HepG2 (cell line): ENCODE measurements around the gene ZBTB20. TPM values are rescaled to one million over a fixed set of nuclear protein-coding genes. Genes with fewer than 3 reads are reported as not detected.

Experiments used
- ATAC-seq: fragments of 200-7000 bp; cut with Tn5 transposase; 3 replicates; pipeline ENCODE4 v1.9.1; 2020; ENCODE audit warnings: mild to moderate bottlenecking, moderate library complexity
- BruUV-seq: library from RNA; stranded (reverse); fragments of 400-500 nt; replicated peaks from 2 replicates; lab custom pipeline; 2021; lab: Mats Ljungman, UMichigan
- CTCF ChIA-PET: fragments of 300-600 bp; formaldehyde crosslinking; extraction: SDS; loops from one replicate; lab custom pipeline; 2021; ENCODE audit warnings: low total read pairs, inconsistent platforms, low intra/inter-chr PET ratio; lab: Yijun Ruan, JAX
- POLR2A ChIA-PET: fragments of 350-600 bp; sonication (Branson Sonifier 250); formaldehyde crosslinking; loops from one replicate; lab custom pipeline; 2020; ENCODE audit warnings: antibody characterized with exemption, inconsistent platforms; lab: Yijun Ruan, JAX
- DNase-seq: peaks from one replicate; pipeline ENCODE4 v3.0.0-alpha.2; 2015; ENCODE audit warnings: low spot score
- FAIRE-seq: peaks from 3 replicates; lab custom pipeline; 2011; peaks lifted over from hg19 to GRCh38; lab: Jason Lieb, UNC
- H2AFZ ChIP-seq: one replicate; pipeline ENCODE4 v1.6.1; 2011; ENCODE audit warnings: low read length, inconsistent platforms
- H3K27ac ChIP-seq: fragments of 300-600 bp; 3 replicates; pipeline ENCODE4 v1.8.0; 2011; ENCODE audit warnings: mixed run types, mild to moderate bottlenecking, mixed read lengths, low read length, inconsistent platforms; ENCODE audit not compliant: insufficient read depth; ENCODE audit errors: extremely low read length
- H3K27me3 ChIP-seq, 2 experiments: fragments of 200-600 bp in 1 of 2; 2 replicates in 1 of 2; 3 replicates in 1 of 2; pipeline versions ENCODE4 v1.6.0 to v1.8.0; 2011; ENCODE audit warnings: low read length in 2 of 2, mild to moderate bottlenecking in 2 of 2, moderate library complexity in 2 of 2, inconsistent platforms in 1 of 2; ENCODE audit not compliant: insufficient read depth in 2 of 2, control insufficient read depth in 1 of 2
- H3K36me3 ChIP-seq, 2 experiments: fragments of 200-600 bp in 1 of 2; replicated peaks in 1 of 2; 2 replicates in 1 of 2; 3 replicates in 1 of 2; pipeline versions ENCODE4 v1.5.1 to v1.8.0; 2011; ENCODE audit warnings: low read length in 2 of 2, inconsistent platforms in 1 of 2; ENCODE audit not compliant: insufficient read depth in 2 of 2, control insufficient read depth in 1 of 2
- H3K4me1 ChIP-seq: 2 replicates; pipeline ENCODE4 v1.5.1; 2012; ENCODE audit warnings: low read length, inconsistent platforms; ENCODE audit not compliant: insufficient read depth
- H3K4me2 ChIP-seq: 2 replicates; pipeline ENCODE4 v1.6.0; 2011; ENCODE audit warnings: low read depth, low read length, inconsistent platforms
- H3K4me3 ChIP-seq, 3 experiments: fragments of 200-600 bp in 1 of 3; sonication (generic), shearing (Covaris generic) in 1 of 3; replicated peaks in 1 of 3; 2 replicates each; pipeline ENCODE4 v1.5.1; 2011 to 2016; ENCODE audit warnings: low read length in 3 of 3, inconsistent platforms in 2 of 3, low read depth in 2 of 3, mild to moderate bottlenecking in 2 of 3, control low read depth in 1 of 3, mixed read lengths in 1 of 3; ENCODE audit not compliant: insufficient read depth in 1 of 3
- H3K79me2 ChIP-seq: one replicate; pipeline ENCODE4 v1.6.1; 2011; ENCODE audit warnings: low read length, inconsistent platforms; ENCODE audit not compliant: insufficient read depth
- H3K9ac ChIP-seq: 2 replicates; pipeline ENCODE4 v1.6.0; 2011; ENCODE audit warnings: mild to moderate bottlenecking, low read depth, low read length, inconsistent platforms; ENCODE audit not compliant: insufficient read depth
- H3K9me3 ChIP-seq: 2 replicates; pipeline ENCODE4 v1.5.1; 2012; ENCODE audit warnings: mild to moderate bottlenecking, low read length
- H4K20me1 ChIP-seq: 2 replicates; pipeline ENCODE4 v1.6.0; 2011; ENCODE audit warnings: inconsistent platforms, mild to moderate bottlenecking, low read length, moderate library complexity; ENCODE audit not compliant: insufficient read depth
- ARNT2 ChIP-seq: sonication (generic); formaldehyde crosslinking; IDR thresholded peaks from 2 replicates; pipeline ENCODE4 v1.8.0; 2022; ENCODE audit warnings: mild to moderate bottlenecking, low read depth, missing genetic modification reagents, moderate library complexity
- FOXK1 ChIP-seq: sonication (generic); formaldehyde crosslinking; IDR thresholded peaks from 2 replicates; pipeline ENCODE4 v1.4.0; 2020; ENCODE audit warnings: low read depth, missing genetic modification reagents, borderline replicate concordance
- GABPA ChIP-seq, 2 experiments: IDR thresholded peaks; 2 replicates each; pipeline ENCODE4 v1.6.1; 2011 to 2016; ENCODE audit warnings: low read depth in 2 of 2, low read length in 1 of 2, missing biosample characterization in 1 of 2, missing genetic modification characterization in 1 of 2
- MAF1 ChIP-seq: sonication (generic); formaldehyde crosslinking; IDR thresholded peaks from 2 replicates; pipeline ENCODE4 v1.5.0; 2020; ENCODE audit warnings: missing genetic modification reagents, borderline replicate concordance
- MTA1 ChIP-seq: sonication (generic); formaldehyde crosslinking; IDR thresholded peaks from 2 replicates; pipeline ENCODE4 v1.4.0; 2020; ENCODE audit warnings: missing genetic modification reagents, mild to moderate bottlenecking, borderline replicate concordance
- MYC ChIP-seq: sonication (generic); formaldehyde crosslinking; IDR thresholded peaks from 2 replicates; pipeline ENCODE4 v1.9.0; 2021; ENCODE audit warnings: missing genetic modification reagents, borderline replicate concordance
- PLRG1 ChIP-seq: fragments of 450-650 bp; conservative IDR thresholded peaks from 2 replicates; pipeline ENCODE4 v1.6.1; 2016
- SOX6 ChIP-seq, 2 experiments: fragments of 450-650 bp in 1 of 2; sonication (generic) in 1 of 2; formaldehyde crosslinking in 1 of 2; IDR thresholded peaks; 2 replicates each; pipeline versions ENCODE4 v1.4.0 to v1.6.1; 2017 to 2020; ENCODE audit warnings: antibody characterized with exemption in 1 of 2, mild to moderate bottlenecking in 1 of 2, missing genetic modification reagents in 1 of 2
- SP2 ChIP-seq: sonication (generic); formaldehyde crosslinking; IDR thresholded peaks from 2 replicates; pipeline ENCODE4 v1.5.1; 2020; ENCODE audit warnings: mild to moderate bottlenecking, missing genetic modification reagents
- SP4 ChIP-seq: sonication (generic); formaldehyde crosslinking; IDR thresholded peaks from 2 replicates; pipeline ENCODE4 v1.8.1; 2023; ENCODE audit warnings: mild to moderate bottlenecking, missing genetic modification reagents
- TBP ChIP-seq: sonication (generic); formaldehyde crosslinking; IDR thresholded peaks from 2 replicates; pipeline ENCODE4 v1.5.0; 2020; ENCODE audit warnings: missing genetic modification reagents
- TOE1 ChIP-seq: sonication (generic); formaldehyde crosslinking; IDR thresholded peaks from 2 replicates; pipeline ENCODE4 v1.4.0; 2020; ENCODE audit warnings: mild to moderate bottlenecking, missing genetic modification reagents
- ZBTB20 ChIP-seq: sonication (generic); formaldehyde crosslinking; IDR thresholded peaks from 2 replicates; pipeline ENCODE4 v1.8.1; 2023; ENCODE audit warnings: missing genetic modification reagents, low read depth, mild to moderate bottlenecking, borderline replicate concordance
- ZFYVE20 ChIP-seq: sonication (generic); formaldehyde crosslinking; IDR thresholded peaks from 2 replicates; pipeline ENCODE4 v1.8.0; 2023; ENCODE audit warnings: low read depth, mild to moderate bottlenecking, moderate library complexity, missing genetic modification reagents, borderline replicate concordance
- ZNF282 ChIP-seq: fragments of 450-650 bp; IDR thresholded peaks from 2 replicates; pipeline ENCODE4 v1.6.1; 2018; ENCODE audit not compliant: partially characterized antibody
- ZNF781 ChIP-seq: sonication (generic); formaldehyde crosslinking; IDR thresholded peaks from 2 replicates; pipeline ENCODE4 v1.5.1; 2020; ENCODE audit warnings: borderline replicate concordance, mild to moderate bottlenecking, missing genetic modification reagents; ENCODE audit errors: not compliant biosample characterization
- ZNF883 ChIP-seq: sonication (generic); formaldehyde crosslinking; IDR thresholded peaks from 2 replicates; pipeline ENCODE4 v1.5.1; 2020; ENCODE audit warnings: mild to moderate bottlenecking, missing genetic modification reagents; ENCODE audit errors: not compliant biosample characterization
- WGBS: methylation state at CpG from one replicate; pipeline ENCODE4 v1.1.6; 2017; ENCODE audit warnings: low lambda C conversion rate; 5-methylcytosine and 5-hydroxymethylcytosine counted together
- in situ Hi-C: cut with HindIII; loops from 2 replicates; pipeline ENCODE4 v1.10.0; 2017; ENCODE audit warnings: low pct_unique_long_range_greater_than_20kb; ENCODE audit not compliant: extremely low pct_ligation_motif_present
- intact Hi-C: fragments of 100-400 bp; cut with micrococcal nuclease; formaldehyde crosslinking; loops from one replicate; pipeline ENCODE4 v1.10.0; 2022; ENCODE audit not compliant: unreplicated experiment
- polyA plus RNA-seq, 8 experiments: library from polyadenylated mRNA; depleted of rRNA in 3 of 8; stranded (reverse) in 7 of 8; unstranded in 1 of 8; fragments of >200 nt; fragmentation: Illumina TruSeq in 4 of 8; extraction: Trizol in 4 of 8; gene quantifications; 2 replicates each; pipeline versions ENCODE4 v1.2.1 to v1.2.3, GENCODE V29; 2011 to 2016; ENCODE audit warnings: low read depth in 4 of 8, missing spikeins in 1 of 8, mixed read lengths in 1 of 8; ENCODE audit not compliant: insufficient read depth in 1 of 8
- total RNA-seq, 5 experiments: library from RNA; depleted of rRNA; stranded (reverse); fragments of >200 nt; fragmentation: Illumina TruSeq; extraction: Trizol; gene quantifications; 2 replicates each; pipeline ENCODE4 v1.2.3, GENCODE V29; 2016; ENCODE audit warnings: low read depth in 1 of 5
- TF ChIP-seq, protein P1 (sequence below): sonication (generic); formaldehyde crosslinking; IDR thresholded peaks from 2 replicates; pipeline ENCODE4 v1.5.1; 2020; ENCODE audit warnings: mild to moderate bottlenecking, missing genetic modification reagents

ZBTB20 gene
- total and polyA plus RNA-seq, 2 of the 13 experiments (the other 11 are each of a cell fraction or from before 2014, with no cell fraction given): 1.9 to 8.8 TPM

DNA sequence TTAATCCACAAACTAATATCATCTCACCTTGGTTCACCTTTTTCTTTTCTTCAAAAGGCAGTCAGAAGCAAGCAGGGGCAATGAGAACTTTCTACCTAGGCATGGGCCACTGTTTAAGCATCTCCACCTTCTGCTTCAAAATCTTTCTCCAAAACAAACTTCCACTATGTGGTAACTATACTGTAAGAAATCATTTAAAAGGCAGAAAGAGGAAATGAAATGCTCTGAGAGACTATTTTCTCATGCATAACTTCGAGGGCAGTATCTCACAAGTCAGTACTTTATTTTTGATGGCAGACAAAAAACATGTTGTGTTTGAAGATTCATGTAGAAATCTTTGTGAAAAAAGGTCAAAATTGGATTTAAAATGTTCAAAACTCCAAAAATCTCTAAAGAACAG lies 419.7 kb downstream of the ZBTB20 start (continued):
- TF ChIP-seq GABPA (IDR thresholded peaks at IDR 0.05; ENCODE audit: low read depth, low read length): no peak
- no peak for TF ChIP-seq GABPA (CRISPR knock-in tag; IDR thresholded peaks at IDR 0.05; ENCODE audit: low read depth)
- no peak for TF ChIP-seq MAF1 (CRISPR knock-in tag)
- TF ChIP-seq TBP (CRISPR knock-in tag): no peak
- no peak for TF ChIP-seq ZBTB20
- no peak for TF ChIP-seq SP2 (CRISPR knock-in tag)
- no peak for TF ChIP-seq ZFYVE20 (CRISPR knock-in tag)
- no peak for TF ChIP-seq TOE1
- no peak for TF ChIP-seq SOX6 (IDR thresholded peaks at IDR 0.05)
- no peak for TF ChIP-seq SOX6 (CRISPR knock-in tag; IDR thresholded peaks at IDR 0.05)

DNA sequence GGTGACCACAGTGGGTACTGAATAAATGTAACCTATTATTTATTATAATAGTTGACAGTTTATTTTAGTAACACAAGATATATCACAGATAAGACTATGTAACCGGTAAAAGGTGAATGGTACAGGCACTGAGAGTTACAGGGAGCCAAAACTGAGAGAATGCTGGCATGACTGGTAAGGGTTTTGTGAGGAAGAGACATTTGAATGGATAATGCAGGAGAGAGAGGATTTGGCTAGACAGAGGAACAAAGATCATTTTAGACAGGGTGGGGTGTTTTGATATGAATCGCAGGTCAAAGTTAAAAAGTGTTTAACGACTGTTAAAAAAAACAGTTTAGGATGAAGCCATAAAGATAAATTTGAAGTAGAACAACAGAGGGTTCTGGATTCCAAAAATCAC lies 421.1 kb downstream of the ZBTB20 start:
- no TSS peak for BruUV-seq
- no peak for ATAC-seq
- intact Hi-C loops: no loop called here
- TF ChIP-seq SP4 (CRISPR knock-in tag): no peak
- no peak for TF ChIP-seq ZNF282
- TF ChIP-seq, protein P1, sequence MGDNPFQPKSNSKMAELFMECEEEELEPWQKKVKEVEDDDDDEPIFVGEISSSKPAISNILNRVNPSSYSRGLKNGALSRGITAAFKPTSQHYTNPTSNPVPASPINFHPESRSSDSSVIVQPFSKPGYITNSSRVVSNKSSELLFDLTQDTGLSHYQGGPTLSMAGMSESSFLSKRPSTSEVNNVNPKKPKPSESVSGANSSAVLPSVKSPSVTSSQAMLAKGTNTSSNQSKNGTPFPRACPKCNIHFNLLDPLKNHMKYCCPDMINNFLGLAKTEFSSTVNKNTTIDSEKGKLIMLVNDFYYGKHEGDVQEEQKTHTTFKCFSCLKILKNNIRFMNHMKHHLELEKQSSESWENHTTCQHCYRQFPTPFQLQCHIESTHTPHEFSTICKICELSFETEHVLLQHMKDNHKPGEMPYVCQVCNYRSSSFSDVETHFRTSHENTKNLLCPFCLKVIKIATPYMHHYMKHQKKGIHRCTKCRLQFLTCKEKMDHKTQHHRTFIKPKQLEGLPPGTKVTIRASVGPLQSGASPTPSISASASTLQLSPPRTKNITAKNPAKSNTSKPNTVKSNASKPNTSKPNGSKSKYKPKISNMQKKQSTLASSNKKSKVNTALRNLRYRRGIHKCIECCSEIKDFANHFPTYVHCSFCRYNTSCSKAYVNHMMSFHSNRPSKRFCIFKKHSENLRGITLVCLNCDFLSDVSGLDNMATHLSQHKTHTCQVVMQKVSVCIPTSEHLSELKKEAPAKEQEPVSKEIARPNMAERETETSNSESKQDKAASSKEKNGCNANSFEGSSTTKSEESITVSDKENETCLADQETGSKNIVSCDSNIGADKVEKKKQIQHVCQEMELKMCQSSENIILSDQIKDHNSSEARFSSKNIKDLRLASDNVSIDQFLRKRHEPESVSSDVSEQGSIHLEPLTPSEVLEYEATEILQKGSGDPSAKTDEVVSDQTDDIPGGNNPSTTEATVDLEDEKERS: no peak
- TF ChIP-seq MTA1 (CRISPR knock-in tag): no peak
- TF ChIP-seq PLRG1: no peak
- TF ChIP-seq ARNT2 (CRISPR knock-in tag): no peak
- TF ChIP-seq MYC: no peak
- TF ChIP-seq ZNF781 (CRISPR knock-in tag): no peak
- no peak for TF ChIP-seq FOXK1 (CRISPR knock-in tag)
- no peak for TF ChIP-seq ZNF883 (CRISPR knock-in tag)

More for the DNA sequence above, 421.1 kb downstream of the ZBTB20 start:
- H3K27me3 ChIP-seq: no peaks in the 10 kb centered on the region
- WGBS: 43% methylated on average over 3 of the region's 3 CpGs
- H2AFZ ChIP-seq: no peak overlapping the region
- DNase-seq: no peak
- H3K4me1 ChIP-seq: peaks cover 32% of the 10 kb centered on the region
- H3K4me2 ChIP-seq: no peak overlapping the region; the same call in 1 of the 2 replicates
- H3K27ac ChIP-seq: no peak overlapping the region
- no peak for FAIRE-seq
- no peak overlapping the region for H3K9ac ChIP-seq
- no peak overlapping the region for H3K4me3 ChIP-seq
- H3K9me3 ChIP-seq: no peaks in the 10 kb centered on the region
- H4K20me1 ChIP-seq: no peaks in the 10 kb centered on the region
- H3K79me2 ChIP-seq: no peaks in the 10 kb centered on the region
- POLR2A ChIA-PET: no interaction called here
- H3K36me3 ChIP-seq: no peaks in the 10 kb centered on the region
- CTCF ChIA-PET: no interaction called here
- in situ Hi-C loops: no loop called here
